ENCODE results near the gene ARL4D. TPM values are rescaled to one million over a fixed set of nuclear protein-coding genes. Genes with fewer than 3 reads are reported as not detected.

Gene ARL4D
- total RNA-seq, 3 donors from 2014 or later: 2.3 to 34.3 (median 3.2) TPM

DNA sequence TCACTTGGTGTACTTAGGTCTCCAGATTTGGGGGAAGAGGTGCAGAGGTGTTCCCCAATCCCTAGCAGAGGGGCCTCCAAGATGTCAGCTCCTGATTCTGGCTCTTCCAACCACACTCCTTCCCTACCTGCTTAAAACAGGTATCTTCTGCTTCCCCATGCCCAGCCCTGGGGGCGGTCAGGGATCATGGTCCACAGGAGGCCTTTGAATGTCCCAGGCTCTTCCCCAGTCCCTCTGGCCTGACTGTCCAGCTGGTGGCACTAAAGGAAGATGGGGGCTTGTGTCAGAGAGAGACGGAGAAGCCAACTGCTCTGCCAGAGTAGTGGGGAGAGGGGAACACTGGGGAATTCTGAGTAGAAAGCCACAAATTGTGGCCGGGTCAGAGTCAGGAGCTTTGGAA, 3.8 kb downstream of the ARL4D start:
- Histone ChIP-seq H3K36me3 (ENCODE audit: low read depth) (no peaks in the 10 kb centered on the region), H3K4me1 (ENCODE audit: low read depth) (no peaks in the 10 kb centered on the region), H3K4me3 (no peak overlapping the region), H3K9me3 (no peaks in the 10 kb centered on the region)
- no peak for TF ChIP-seq CTCF (IDR thresholded peaks at IDR 0.05)
- intact Hi-C loops (cut with DNase I, micrococcal nuclease): no loop called here
- ATAC-seq (no peak), DNase-seq (no peak)

GRCh38 chr17:43403846-43404245, 5.1 kb downstream of the ARL4D start:
- H3K4me3 ChIP-seq: no peak overlapping the region
- no peaks in the 10 kb centered on the region for H3K4me1 ChIP-seq (ENCODE audit: low read depth)
- no peaks in the 10 kb centered on the region for H3K9me3 ChIP-seq
- no peak for DNase-seq
- intact Hi-C loops (cut with DNase I, micrococcal nuclease): no loop called here
- ATAC-seq: no peak
- TF ChIP-seq CTCF (IDR thresholded peaks at IDR 0.05): no peak
- H3K36me3 ChIP-seq (ENCODE audit: low read depth): no peaks in the 10 kb centered on the region

GRCh38 chr17:43405861-43406260, 7.1 kb downstream of the ARL4D start:
- Histone ChIP-seq H3K4me1 (ENCODE audit: low read depth) (no peaks in the 10 kb centered on the region), H3K9me3 (no peaks in the 10 kb centered on the region), H3K36me3 (ENCODE audit: low read depth) (no peaks in the 10 kb centered on the region), H3K4me3 (no peak overlapping the region)
- ATAC-seq (no peak), DNase-seq (no peak)
- intact Hi-C loops (cut with DNase I, micrococcal nuclease): no loop called here
- no peak for TF ChIP-seq CTCF (IDR thresholded peaks at IDR 0.05)

DNA sequence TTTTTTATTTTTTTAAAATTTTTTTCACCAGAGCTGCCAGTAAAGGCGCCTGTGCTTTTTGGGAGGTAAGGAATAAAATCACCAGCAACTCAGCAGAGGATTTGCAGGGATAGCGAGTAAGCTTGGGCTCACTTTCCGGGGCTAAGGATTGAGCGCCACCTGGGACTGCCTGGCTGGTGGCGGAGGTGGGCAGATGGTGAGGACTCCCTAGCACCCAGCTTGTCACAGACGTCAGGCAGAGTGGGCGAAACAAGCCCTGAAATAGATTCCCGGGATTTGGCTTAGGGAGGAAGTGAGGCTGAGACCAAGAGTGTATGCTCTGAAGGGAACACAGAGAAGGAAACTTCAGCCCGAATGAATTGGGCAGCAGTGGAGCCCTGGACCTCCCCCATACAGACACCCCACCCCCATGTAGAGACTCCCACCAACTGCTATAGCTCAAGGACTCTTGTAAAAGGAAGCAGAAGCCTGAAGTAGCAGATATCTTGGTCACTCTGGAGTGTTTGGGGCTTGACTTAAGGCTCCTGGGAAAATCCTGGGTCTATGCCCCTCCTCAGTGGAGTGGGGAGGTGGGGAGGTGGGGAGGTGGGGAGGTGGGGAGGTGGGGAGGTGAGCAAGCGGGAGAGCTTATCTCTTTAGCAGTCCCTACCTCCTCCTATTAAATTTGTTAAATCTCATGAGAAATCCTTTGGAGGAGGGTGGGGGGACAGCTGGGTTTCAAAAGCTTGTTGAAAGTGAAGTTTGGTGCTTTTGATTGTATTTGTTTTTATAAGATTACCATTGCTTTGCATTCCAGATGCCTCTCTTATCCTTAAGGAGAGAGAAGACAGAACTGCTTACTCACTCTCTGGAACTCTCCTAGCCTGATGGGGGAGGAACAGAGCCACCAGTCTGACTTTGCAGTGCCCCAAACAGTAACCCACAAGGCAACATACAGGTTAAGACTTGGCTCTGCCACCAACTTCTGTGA, 8.2 kb downstream of the ARL4D start:
- DNase-seq: no peak
- H3K36me3 ChIP-seq (ENCODE audit: low read depth): no peaks in the 10 kb centered on the region
- intact Hi-C loops (cut with DNase I, micrococcal nuclease): no loop called here
- H3K4me3 ChIP-seq: no peak overlapping the region
- no peak for ATAC-seq
- no peak for TF ChIP-seq CTCF (IDR thresholded peaks at IDR 0.05)
- no peaks in the 10 kb centered on the region for H3K9me3 ChIP-seq
- H3K4me1 ChIP-seq (ENCODE audit: low read depth): no peaks in the 10 kb centered on the region

- H3K4me3 ChIP-seq: no peak overlapping the region
- ATAC-seq: no peak
- H3K36me3 ChIP-seq (ENCODE audit: low read depth): no peaks in the 10 kb centered on the region
- no peak for TF ChIP-seq CTCF (IDR thresholded peaks at IDR 0.05)
- no peaks in the 10 kb centered on the region for H3K9me3 ChIP-seq
- intact Hi-C loops (cut with DNase I, micrococcal nuclease): no loop called here
- no peaks in the 10 kb centered on the region for H3K4me1 ChIP-seq (ENCODE audit: low read depth)
- DNase-seq: no peak
These were observed 10.3 kb downstream of the ARL4D start for GRCh38 chr17:43409131-43409530.
